Type B pancreatic cell (in vitro differentiated cells): ENCODE results near the gene PPIC. TPM values are rescaled to one million over a fixed set of nuclear protein-coding genes. Genes with fewer than 3 reads are reported as not detected.

Experiments
- DNase-seq: peaks from one replicate; pipeline ENCODE4 v3.0.0; 2021; ENCODE audit warnings: mixed read lengths; ENCODE audit not compliant: unreplicated experiment; ENCODE audit errors: extremely low spot score
- H3K27ac Mint-ChIP-seq: 2 replicates; pipeline ENCODE4 v1.8.0; 2021; ENCODE audit warnings: mild to moderate bottlenecking, mixed read lengths
- H3K27me3 Mint-ChIP-seq: 2 replicates; pipeline ENCODE4 v1.8.0; 2021; ENCODE audit warnings: mixed read lengths
- H3K36me3 Mint-ChIP-seq: 2 replicates; pipeline ENCODE4 v1.8.0; 2021; ENCODE audit warnings: mixed read lengths
- H3K4me1 Mint-ChIP-seq: one replicate; pipeline ENCODE4 v1.8.0; 2021; ENCODE audit warnings: mixed read lengths; ENCODE audit not compliant: unreplicated experiment
- H3K4me3 Mint-ChIP-seq: 2 replicates; pipeline ENCODE4 v1.8.0; 2021; ENCODE audit warnings: mild to moderate bottlenecking, mixed read lengths
- H3K9me3 Mint-ChIP-seq: 2 replicates; pipeline ENCODE4 v1.8.0; 2021; ENCODE audit warnings: mixed read lengths
- CTCF ChIP-seq: fragments of 200-600 bp; sonication (generic); conservative IDR thresholded peaks from 2 replicates; pipeline ENCODE4 v1.5.0; 2021; ENCODE audit warnings: antibody characterized with exemption, mild to moderate bottlenecking
- total RNA-seq: library from RNA; stranded (reverse); gene quantifications from 2 replicates; pipeline ENCODE4 v1.2.1, GENCODE V29; 2021; ENCODE audit warnings: low replicate concordance

The PPIC gene
- total RNA-seq, 1 donor from 2014 or later: 23.4 TPM

DNA sequence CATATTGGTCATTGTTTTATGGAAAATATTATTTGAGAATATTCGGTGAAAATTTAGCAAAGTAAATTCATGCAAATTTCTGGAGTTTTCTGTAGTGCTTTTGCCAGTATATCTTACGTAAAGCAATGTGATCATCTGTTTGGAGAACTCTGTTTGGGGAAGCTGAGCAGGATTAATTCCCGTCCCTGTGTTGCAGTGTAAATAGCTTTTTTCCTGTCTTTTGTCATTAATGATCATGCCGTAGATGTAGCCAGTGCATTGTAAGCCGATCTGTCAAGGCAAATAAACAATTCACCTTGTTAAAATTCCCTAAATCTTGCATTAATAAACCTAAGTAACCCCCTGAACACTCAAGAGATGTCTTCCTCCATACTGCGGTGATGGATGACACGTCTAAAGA lies 39.2 kb downstream of the PPIC start:
- Mint-ChIP-seq H3K27me3 (no peaks in the 10 kb centered on the region), H3K4me3 (no peak overlapping the region), H3K27ac (no peak overlapping the region), H3K9me3 (no peaks in the 10 kb centered on the region), H3K36me3 (no peaks in the 10 kb centered on the region), H3K4me1 (peaks cover 9% of the 10 kb centered on the region)
- DNase-seq: no peak
- TF ChIP-seq CTCF: no peak

- no peak overlapping the region for H3K4me3 Mint-ChIP-seq
- H3K27me3 Mint-ChIP-seq: no peaks in the 10 kb centered on the region
- peaks cover 3% of the 10 kb centered on the region for H3K4me1 Mint-ChIP-seq
- H3K27ac Mint-ChIP-seq: no peak overlapping the region
- no peak for TF ChIP-seq CTCF
- no peak for DNase-seq
- no peaks in the 10 kb centered on the region for H3K36me3 Mint-ChIP-seq
- no peaks in the 10 kb centered on the region for H3K9me3 Mint-ChIP-seq
Measured at GRCh38 chr5:122996091-122996490, 40.4 kb downstream of the PPIC start.

GRCh38 chr5:122985954-122986721 lies 50.4 kb downstream of the PPIC start:
- no peaks in the 10 kb centered on the region for H3K4me1 Mint-ChIP-seq
- no peaks in the 10 kb centered on the region for H3K36me3 Mint-ChIP-seq
- H3K4me3 Mint-ChIP-seq: no peak overlapping the region
- no peak overlapping the region for H3K27ac Mint-ChIP-seq
- no peak for DNase-seq
- TF ChIP-seq CTCF: no peak
- no peaks in the 10 kb centered on the region for H3K9me3 Mint-ChIP-seq
- H3K27me3 Mint-ChIP-seq: no peaks in the 10 kb centered on the region

- no peak for TF ChIP-seq CTCF
- Mint-ChIP-seq H3K9me3 (no peaks in the 10 kb centered on the region), H3K36me3 (no peaks in the 10 kb centered on the region), H3K27me3 (no peaks in the 10 kb centered on the region), H3K27ac (no peak overlapping the region), H3K4me3 (no peak overlapping the region), H3K4me1 (no peaks in the 10 kb centered on the region)
- no peak for DNase-seq
Measured at GRCh38 chr5:122985006-122985700, 51.4 kb downstream of the PPIC start.

DNA sequence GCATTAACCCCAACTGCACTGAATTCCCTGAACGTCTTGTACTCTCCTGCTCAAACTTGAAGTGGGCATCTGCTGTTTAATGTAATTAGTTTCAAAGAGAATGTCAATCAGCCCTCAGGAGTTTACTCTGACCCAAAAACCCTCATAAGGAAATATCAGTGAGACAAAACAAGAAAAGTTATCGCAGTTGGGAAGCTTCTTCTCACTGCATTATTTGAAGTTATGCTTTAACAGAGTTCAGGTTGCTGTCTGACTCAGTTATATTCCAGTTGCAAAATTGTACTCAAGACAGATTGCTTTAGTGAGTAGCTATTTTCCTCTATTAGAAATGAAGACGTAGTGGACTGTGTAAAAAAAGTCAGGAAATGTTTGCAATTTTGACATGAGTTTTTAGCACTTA lies 52.1 kb downstream of the PPIC start:
- H3K27ac Mint-ChIP-seq: no peak overlapping the region
- H3K27me3 Mint-ChIP-seq: no peaks in the 10 kb centered on the region
- no peak overlapping the region for H3K4me3 Mint-ChIP-seq
- TF ChIP-seq CTCF: no peak
- no peaks in the 10 kb centered on the region for H3K9me3 Mint-ChIP-seq
- no peaks in the 10 kb centered on the region for H3K36me3 Mint-ChIP-seq
- no peak for DNase-seq
- no peaks in the 10 kb centered on the region for H3K4me1 Mint-ChIP-seq
